HuH-7 (cell line): ENCODE measurements around the gene TRIM41.
"Not testable (repeated sequence)": the region's sequence is repeated elsewhere in the genome, so short reads cannot be mapped to it uniquely, and the experiment has no call there.

Experiments
- DNase-seq: peaks from one replicate; pipeline ENCODE4 v3.0.0; 2011; ENCODE audit warnings: low spot score

Gene TRIM41

GRCh38 chr5:181283841-181284755 is 61.0 kb downstream of the TRIM41 start:
- not testable (repeated sequence) for DNase-seq
